ENCODE data around the gene ZBTB34.
"Not testable (repeated sequence)": the region's sequence is repeated elsewhere in the genome, so short reads cannot be mapped to it uniquely, and the experiment has no call there.

The ZBTB34 gene, protein sequence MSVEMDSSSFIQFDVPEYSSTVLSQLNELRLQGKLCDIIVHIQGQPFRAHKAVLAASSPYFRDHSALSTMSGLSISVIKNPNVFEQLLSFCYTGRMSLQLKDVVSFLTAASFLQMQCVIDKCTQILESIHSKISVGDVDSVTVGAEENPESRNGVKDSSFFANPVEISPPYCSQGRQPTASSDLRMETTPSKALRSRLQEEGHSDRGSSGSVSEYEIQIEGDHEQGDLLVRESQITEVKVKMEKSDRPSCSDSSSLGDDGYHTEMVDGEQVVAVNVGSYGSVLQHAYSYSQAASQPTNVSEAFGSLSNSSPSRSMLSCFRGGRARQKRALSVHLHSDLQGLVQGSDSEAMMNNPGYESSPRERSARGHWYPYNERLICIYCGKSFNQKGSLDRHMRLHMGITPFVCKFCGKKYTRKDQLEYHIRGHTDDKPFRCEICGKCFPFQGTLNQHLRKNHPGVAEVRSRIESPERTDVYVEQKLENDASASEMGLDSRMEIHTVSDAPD

DNA sequence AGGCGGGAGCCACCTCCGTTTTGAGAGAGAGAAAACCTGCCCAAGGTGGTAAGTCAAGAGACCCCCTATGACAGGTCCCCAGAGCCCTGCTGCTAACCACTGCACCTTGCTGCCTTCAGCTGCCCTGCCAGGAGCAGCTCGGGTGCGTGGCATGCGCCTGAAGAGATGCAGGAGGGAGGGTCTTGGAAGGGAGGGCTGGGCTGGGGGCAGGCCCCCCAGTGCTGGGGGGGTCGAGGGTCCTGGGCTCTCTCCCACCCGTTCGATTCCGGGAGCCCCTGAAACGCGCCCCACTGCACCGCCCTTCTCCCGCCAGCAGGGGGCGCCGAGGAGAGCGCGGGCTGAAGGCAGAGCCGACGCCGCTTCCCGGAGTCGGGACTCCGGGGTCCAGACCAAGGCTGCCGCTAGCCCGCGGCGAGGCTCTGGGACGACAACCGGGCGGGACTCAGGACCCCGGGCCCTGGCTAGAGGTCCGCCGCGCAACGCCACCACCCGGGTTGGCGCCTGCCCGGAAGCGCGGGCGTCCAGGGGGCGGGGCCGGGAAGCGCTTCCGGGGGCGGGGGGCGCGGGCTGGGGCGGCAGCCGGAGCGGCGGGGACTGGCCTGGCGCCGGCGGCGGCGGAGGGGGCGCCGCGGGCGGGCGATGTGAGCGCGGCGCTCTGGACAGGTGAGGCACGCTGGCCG, at the start of gene ZBTB34:
Gene ZBTB34 (plus strand): TSS at position 563 of the 680 bp plus-strand sequence. CDS start 18,761 bp downstream, outside the sequence.
- peak; percentile 59 for DNase-seq (ENCODE audit: low read depth)

- DNase-seq (ENCODE audit: low read depth) = no peak
Observed at GRCh38 chr9:126813072-126813471, 47.4 kb upstream of the ZBTB34 start.

- DNase-seq (ENCODE audit: low read depth) = no peak
Observed at GRCh38 chr9:126814091-126814490, 46.3 kb upstream of the ZBTB34 start.

GRCh38 chr9:126817615-126818014, 42.8 kb upstream of the ZBTB34 start:
- DNase-seq (ENCODE audit: low read depth) = not testable (repeated sequence)

DNA sequence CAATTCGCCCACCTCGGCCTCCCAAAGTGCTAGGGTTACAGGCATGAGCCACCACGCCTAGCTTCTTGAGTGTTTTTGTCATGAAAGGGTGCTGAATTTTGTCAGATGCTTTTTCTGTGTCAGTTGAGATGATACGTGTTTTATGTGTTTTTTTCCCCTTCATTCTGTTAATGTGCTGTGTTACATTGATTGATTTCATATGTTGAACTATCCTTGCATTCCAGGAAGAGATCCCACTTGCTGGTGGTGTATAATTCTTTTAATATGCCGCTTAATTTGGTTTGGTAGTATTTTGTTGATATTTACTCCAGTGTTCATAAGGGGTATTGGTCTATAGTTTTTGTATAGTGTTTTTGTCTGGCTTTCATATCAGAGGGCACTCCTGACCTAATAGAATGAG, 42.0 kb upstream of the ZBTB34 start:
- DNase-seq (ENCODE audit: low read depth) = no peak

DNA sequence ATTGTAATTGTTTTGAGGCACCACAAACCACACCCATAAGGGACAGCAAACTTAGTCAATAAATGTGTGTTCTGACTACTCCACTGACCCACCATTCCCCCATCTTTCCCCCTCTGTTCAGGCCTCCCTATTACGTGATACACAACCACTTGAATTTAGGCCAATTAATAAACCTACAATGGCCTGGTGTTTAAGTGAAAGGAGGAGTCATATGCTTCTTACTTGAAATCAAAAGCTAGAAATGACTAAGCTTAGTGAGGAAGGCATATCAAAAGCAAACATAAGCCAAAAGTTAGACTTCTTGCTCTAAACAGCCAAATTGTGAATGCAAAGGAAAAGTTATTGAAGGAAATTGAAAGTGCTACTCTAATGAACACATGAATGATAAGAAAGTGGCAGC, 41.0 kb upstream of the ZBTB34 start:
- no peak for DNase-seq (ENCODE audit: low read depth)

DNA sequence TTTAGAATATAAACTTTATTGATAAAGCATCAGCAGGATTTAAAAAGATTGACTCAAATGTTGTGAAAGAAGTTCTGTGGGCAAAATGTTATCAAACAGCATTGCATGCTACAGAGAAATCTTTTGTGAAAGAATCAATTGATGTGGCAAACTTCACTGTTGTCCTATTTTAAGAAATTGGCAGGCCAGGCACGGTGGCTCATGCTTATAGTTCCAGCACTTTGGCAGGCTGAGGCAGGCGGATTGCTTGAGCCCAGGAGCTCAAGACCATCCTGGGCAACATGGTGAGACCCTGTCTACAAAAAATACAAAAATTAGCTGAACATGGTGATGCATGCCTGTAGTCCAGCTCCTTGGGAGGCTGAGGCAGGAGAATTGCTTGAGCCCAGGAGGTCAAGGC, 38.2 kb upstream of the ZBTB34 start:
- DNase-seq (ENCODE audit: low read depth) = no peak

DNA sequence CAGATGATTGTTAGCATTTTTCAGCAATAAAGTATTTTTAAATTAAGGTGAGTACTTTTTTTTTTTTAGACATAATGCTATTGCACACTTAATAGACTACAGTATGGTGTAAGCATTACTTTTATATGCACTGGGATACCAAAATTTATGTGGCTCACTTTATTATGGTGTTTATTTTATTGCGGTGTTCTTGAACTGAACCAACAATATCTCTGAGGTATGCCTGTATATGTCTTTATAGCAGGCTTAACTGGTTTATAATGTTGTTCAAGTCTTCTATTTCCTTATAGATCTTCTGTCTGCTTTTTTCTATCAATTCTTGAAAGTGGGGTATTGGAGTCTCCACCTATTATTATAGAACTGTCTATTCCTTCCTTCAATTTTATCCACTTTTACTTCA, 37.6 kb upstream of the ZBTB34 start:
- DNase-seq (ENCODE audit: low read depth) = no peak

GRCh38 chr9:126824052-126824451, 36.4 kb upstream of the ZBTB34 start:
- DNase-seq (ENCODE audit: low read depth) = not testable (repeated sequence)

- DNase-seq (ENCODE audit: low read depth) = no peak
Observed at GRCh38 chr9:126827227-126827626, 33.2 kb upstream of the ZBTB34 start.

- DNase-seq (ENCODE audit: low read depth) = no peak
Observed at GRCh38 chr9:126829035-126829434, 31.4 kb upstream of the ZBTB34 start.

GRCh38 chr9:126830827-126831226, 29.6 kb upstream of the ZBTB34 start:
- DNase-seq (ENCODE audit: low read depth) = no peak

- no peak for DNase-seq (ENCODE audit: low read depth)
Observed at GRCh38 chr9:126832440-126832839, 28.0 kb upstream of the ZBTB34 start.

DNA sequence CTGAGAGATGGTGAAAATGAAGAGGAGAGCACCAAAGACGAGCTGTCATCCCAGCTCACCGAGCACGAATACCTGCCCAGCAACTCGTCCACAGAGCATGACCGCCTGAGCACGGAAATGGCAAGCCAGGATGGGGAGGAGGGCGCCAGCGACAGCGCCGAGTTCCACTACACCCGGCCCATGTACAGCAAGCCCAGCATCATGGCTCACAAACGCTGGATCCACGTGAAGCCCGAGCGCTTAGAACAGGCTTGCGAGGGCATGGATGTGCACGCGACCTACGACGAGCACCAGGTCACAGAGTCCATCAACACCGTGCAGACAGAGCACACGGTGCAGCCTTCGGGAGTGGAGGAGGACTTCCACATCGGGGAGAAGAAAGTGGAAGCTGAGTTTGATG, 27.4 kb upstream of the ZBTB34 start:
- no peak for DNase-seq (ENCODE audit: low read depth)

GRCh38 chr9:126833710-126834345, 26.6 kb upstream of the ZBTB34 start:
- DNase-seq (ENCODE audit: low read depth) = no peak

DNA sequence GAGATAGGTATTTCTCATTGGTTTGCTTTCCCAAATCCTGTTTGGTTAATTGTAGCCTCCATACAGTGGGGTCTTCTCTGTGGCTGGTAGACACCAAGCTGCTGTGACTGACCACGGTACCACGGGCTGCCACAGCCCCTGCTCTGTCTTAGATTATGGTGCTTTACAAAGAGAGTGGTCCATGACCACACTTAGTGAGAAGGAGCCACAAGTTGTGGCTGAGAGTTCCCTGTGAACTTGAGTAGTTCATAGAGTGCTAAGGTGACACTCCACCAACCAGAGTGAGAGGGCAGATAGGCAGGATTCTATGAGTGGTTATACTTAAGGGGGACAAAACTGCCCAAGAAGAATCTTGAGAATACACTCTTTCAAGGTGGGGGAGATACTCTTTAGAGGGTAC, 25.8 kb upstream of the ZBTB34 start:
- DNase-seq (ENCODE audit: low read depth) = no peak

DNA sequence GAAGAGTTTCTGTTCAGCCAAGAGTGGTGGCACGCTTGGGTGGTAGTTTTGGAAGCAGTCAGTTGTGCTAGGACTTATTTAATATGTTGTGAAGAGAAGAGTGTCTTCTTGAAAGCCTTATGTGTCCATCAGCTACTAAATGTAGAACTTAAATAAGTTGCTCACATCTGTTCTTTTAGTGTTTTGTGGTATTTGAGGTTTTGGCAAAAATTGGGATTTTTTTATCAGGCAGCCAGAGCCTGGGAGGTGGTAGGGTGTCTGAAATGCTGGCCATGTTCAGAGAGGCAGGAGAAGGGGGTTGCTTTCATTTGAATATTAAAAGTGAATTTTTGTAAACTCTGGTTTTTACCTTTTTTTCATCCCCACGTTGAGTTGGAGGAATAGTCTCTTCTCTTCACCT, 24.2 kb upstream of the ZBTB34 start:
- no peak for DNase-seq (ENCODE audit: low read depth)

GRCh38 chr9:126838055-126838811, 22.2 kb upstream of the ZBTB34 start:
- no peak for DNase-seq (ENCODE audit: low read depth)

DNA sequence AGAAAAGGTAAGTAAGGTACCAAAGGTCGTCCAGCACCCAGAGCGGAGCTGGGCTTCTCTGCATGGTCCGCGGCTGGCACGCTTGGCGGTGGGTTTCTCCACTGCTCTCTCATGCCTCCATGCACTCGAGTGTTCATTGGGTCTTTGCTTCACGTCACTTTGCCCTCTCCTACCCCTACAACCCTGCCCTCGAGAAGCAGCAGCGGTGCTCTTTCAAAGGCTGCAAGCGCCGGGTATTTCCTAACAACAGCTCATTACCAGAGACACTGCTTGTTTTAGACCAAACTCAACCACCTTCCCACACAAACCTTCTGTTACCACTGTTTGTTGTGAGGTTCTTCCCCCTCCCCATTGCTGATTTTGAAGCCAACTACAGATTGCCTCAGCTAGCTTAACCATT, 21.5 kb upstream of the ZBTB34 start:
- no peak for DNase-seq (ENCODE audit: low read depth)

GRCh38 chr9:126839301-126839700, 21.1 kb upstream of the ZBTB34 start:
- DNase-seq (ENCODE audit: low read depth) = no peak

DNA sequence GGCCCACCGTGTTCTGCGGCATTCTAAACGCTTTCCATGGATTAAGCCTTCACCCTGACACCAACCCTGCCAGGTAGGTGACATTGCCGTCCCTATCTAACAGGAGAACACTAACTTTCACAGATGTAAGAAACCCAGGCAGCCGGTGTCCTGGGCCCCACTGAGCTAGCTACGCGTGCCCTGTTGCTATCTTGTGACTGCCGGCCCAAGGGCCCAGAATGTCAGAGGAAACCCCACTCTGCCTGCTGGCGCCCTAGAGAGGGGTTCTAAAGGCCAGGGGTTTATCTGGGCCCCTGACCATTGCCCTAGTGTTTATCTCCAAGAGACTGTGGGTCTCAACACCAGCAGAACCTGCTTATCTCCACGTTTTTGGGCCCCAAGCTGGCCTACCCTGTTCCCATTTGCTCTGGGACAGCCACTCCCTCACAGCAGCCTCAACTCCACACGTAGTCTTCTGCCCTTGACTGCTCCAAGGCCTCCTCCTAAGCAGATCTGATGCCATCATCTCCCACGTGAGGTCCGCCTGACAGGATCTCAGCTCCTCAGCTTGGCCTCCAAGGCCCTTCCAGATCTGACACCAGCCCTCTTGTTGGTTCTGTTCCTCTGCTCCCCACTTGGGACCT, 18.1 kb upstream of the ZBTB34 start:
- DNase-seq (ENCODE audit: low read depth) = no peak
